Activated CD8-positive, alpha-beta memory T cell treated with anti-CD3 and anti-CD28 coated beads, Interleukin-2, amount 50 U/mL, for 24 hours (primary cell): ENCODE data around the gene ROBO1.
"Not testable (repeated sequence)": the region's sequence is repeated elsewhere in the genome, so short reads cannot be mapped to it uniquely, and the experiment has no call there.

ENCODE experiments used
- DNase-seq: peaks from one replicate; pipeline ENCODE4 v3.0.0-alpha.2; 2020; ENCODE audit errors: extremely low read depth

Gene ROBO1

GRCh38 chr3:78701537-78701936, 1066.3 kb downstream of the ROBO1 start:
- no peak for DNase-seq

GRCh38 chr3:78698431-78698830, 1069.4 kb downstream of the ROBO1 start:
- DNase-seq: no peak

- DNase-seq: no peak
These were observed 1070.4 kb downstream of the ROBO1 start for GRCh38 chr3:78697426-78697825.

GRCh38 chr3:78690766-78691165, 1077.0 kb downstream of the ROBO1 start:
- DNase-seq: no peak

- DNase-seq: no peak
These were observed 1078.4 kb downstream of the ROBO1 start for GRCh38 chr3:78689378-78689777.

- DNase-seq: no peak
These were observed 1080.3 kb downstream of the ROBO1 start for GRCh38 chr3:78687520-78687919.

GRCh38 chr3:78683284-78683683, 1084.5 kb downstream of the ROBO1 start:
- no peak for DNase-seq

GRCh38 chr3:78675119-78675805, 1092.5 kb downstream of the ROBO1 start:
- DNase-seq: not testable (repeated sequence)

GRCh38 chr3:78670746-78671145, 1097.1 kb downstream of the ROBO1 start:
- DNase-seq: no peak

GRCh38 chr3:78670094-78670493, 1097.7 kb downstream of the ROBO1 start:
- no peak for DNase-seq

GRCh38 chr3:78668302-78668701, 1099.5 kb downstream of the ROBO1 start:
- DNase-seq: no peak

- DNase-seq: no peak
These were observed 1101.4 kb downstream of the ROBO1 start for GRCh38 chr3:78666470-78666800.

- no peak for DNase-seq
These were observed 1101.9 kb downstream of the ROBO1 start for GRCh38 chr3:78665776-78666469.

GRCh38 chr3:78665101-78665500, 1102.7 kb downstream of the ROBO1 start:
- no peak for DNase-seq

GRCh38 chr3:78660957-78661356, 1106.8 kb downstream of the ROBO1 start:
- DNase-seq: no peak

GRCh38 chr3:78659386-78659987, 1108.3 kb downstream of the ROBO1 start:
- DNase-seq: no peak

GRCh38 chr3:78647726-78648125, 1120.1 kb downstream of the ROBO1 start:
- no peak for DNase-seq

GRCh38 chr3:78645628-78646310, 1122.0 kb downstream of the ROBO1 start:
- DNase-seq: no peak

- DNase-seq: no peak
These were observed 1123.0 kb downstream of the ROBO1 start for GRCh38 chr3:78644847-78645246.

GRCh38 chr3:78642226-78643035, 1125.4 kb downstream of the ROBO1 start:
- no peak for DNase-seq

GRCh38 chr3:78641703-78642102, 1126.1 kb downstream of the ROBO1 start:
- no peak for DNase-seq

GRCh38 chr3:78634316-78634715, 1133.5 kb downstream of the ROBO1 start:
- DNase-seq: no peak
